GM21390 (cell line): ENCODE measurements around the gene ZNF285.
A peak's percentile ranks its signal among the peaks of the same experiment; 100 is the strongest.
"Not testable (repeated sequence)": the region's sequence is repeated elsewhere in the genome, so short reads cannot be mapped to it uniquely, and the experiment has no call there.

Experiments used
- ATAC-seq: cut with Tn5 transposase; IDR thresholded peaks from one replicate; pipeline ENCODE4 v1.9.1; 2021; ENCODE audit not compliant: unreplicated experiment

Gene ZNF285

GRCh38 chr19:44401139-44402115 is at the start of gene ZNF285:
Gene ZNF285 (minus strand): TSS chr19:44401608. CDS start chr19:44397213, 4,395 bp downstream.
- peak; percentile 53 for ATAC-seq

GRCh38 chr19:44447916-44448674 is 46.7 kb upstream of the ZNF285 start, which contains the start of gene ZNF229:
Gene ZNF229 (minus strand): TSS chr19:44448472. CDS start chr19:44442847, 5,625 bp downstream.
- no peak for ATAC-seq

DNA sequence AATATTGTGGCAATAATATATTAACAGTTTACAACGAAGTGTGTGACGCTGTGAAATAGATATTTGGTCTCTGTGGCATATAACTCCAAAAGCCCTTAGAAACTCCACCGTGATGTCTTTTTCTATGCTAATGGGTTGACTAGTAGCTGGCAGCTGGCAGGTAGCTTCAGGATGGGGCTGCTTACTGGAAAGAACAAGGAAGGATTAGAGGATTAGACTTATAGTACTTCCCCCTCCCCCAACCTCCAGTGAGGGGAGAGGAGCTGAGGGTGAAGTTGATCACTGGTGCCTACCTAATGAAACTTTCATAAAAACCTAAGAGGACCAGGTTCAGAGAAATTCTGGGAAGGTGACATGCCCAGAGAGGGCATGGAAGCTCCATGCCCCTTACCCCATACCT is 37.0 kb upstream of the ZNF285 start:
- no peak for ATAC-seq

GRCh38 chr19:44435441-44435840 is 34.0 kb upstream of the ZNF285 start:
- no peak for ATAC-seq

GRCh38 chr19:44430956-44431355 is 29.5 kb upstream of the ZNF285 start:
- ATAC-seq: no peak

DNA sequence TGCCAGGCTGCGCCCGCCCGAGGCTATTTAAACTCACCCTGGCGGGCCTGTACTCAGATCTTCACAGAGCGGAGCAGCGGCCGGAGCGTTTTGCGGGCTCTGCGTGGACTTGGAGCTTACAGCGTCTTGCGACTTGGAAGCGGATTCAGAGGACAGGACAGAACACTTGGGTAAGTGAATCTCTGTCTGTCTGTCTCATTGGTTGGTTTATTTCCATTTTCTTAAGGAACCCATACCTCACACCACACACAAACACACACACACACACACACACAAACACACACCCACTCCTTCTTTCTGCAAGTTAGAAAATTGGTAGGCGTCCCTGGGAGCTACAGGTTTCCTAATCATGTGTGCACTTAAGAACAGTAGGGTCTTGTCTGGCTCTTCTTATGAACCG is 14.1 kb upstream of the ZNF285 start:
- ATAC-seq: not testable (repeated sequence)

DNA sequence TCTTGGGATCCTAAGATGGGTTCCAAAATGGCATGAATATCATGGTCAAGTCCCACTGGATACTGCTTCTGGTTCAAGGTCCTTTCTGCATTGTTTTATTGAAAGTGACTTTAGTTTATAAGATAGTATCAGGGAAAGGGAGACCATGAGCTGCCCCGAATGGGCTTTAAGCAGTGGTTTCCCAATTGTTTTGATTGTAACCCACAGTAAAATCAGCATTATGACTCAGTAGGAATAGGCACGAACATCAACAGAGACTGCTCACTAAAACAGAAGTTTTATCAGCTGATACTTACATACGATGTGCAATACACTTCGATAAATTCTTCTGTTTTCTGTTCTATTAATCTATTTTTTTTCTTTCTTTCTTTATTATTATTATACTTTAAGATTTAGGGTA is 12.1 kb downstream of the ZNF285 start:
- not testable (repeated sequence) for ATAC-seq

DNA sequence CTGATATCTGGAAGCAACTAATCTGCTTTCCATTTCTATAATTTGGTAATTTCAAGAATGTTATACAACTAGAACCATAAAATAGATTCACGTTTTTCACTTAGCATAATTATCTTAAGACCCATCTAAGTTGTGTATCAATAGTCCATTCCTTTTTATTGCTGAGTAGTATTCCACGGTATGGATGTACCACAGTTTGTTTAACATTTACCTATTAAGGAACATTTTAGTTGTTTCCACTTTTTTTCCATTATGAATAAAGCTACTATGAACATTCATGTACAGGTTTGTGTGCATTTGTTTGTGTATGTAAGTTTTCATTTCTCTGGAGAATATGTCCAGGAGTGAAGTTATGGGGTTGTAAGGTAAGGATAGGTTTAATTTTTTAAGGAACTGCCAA is 26.6 kb downstream of the ZNF285 start:
- ATAC-seq: no peak

DNA sequence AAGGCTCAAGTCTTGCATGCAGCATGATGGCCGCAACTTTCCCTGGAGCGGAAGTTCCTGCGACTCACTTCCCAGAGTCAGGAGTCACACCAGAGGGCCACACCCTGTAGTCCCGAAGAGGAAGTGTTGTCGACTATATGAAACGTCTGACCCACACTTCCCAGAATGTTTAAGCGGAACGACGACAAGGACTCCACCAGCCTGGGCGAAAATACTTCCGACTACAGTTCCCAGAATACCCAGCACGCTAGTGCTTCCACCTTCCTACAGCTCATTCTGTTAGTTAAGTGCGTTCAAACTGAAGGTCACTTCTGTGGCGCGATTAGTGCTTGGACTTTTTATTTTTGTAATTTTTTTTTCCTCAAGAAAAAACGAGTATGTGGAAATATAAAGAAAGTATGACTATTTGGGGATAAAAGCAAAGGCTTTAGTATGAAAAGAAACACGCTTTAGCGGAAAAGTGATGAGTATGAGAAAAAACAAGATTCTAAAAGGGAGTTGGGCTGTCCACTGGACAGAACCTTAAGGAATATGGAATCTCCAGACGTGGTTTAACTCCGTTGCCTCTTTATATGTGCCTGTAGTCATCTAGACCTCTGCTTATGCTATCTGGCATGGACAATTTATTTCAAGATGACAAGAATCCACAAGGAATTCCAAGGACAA is 29.5 kb downstream of the ZNF285 start:
- ATAC-seq: no peak

DNA sequence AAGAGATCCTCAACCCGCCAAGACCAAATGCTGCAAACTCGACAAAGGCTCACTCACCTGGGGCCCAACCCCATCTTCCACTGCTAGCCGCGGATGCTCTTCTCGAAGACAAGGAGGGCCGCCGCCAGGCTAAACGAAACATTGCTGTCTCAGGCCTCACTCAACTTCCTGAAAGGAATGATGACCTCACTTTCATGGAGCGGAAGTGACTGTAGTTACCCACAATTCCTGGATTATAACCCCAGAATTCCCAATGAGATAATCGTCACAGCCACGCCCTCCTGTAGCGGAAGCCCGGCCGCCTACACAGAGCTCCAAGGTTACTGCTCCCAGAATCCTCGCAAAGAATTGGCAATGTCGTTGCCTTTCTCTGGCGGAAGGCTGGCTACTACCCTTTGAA is 34.4 kb downstream of the ZNF285 start:
- ATAC-seq: no peak

- ATAC-seq: no peak
Observed at GRCh38 chr19:44356383-44357111, 44.9 kb downstream of the ZNF285 start, which contains the start of gene ZNF112. Gene ZNF112 (minus strand): TSS chr19:44356680. CDS start chr19:44340539, 16,141 bp downstream.

- no peak for ATAC-seq
Observed at GRCh38 chr19:44346556-44346955, 54.9 kb downstream of the ZNF285 start.

GRCh38 chr19:44345959-44346358 is 55.4 kb downstream of the ZNF285 start:
- ATAC-seq: no peak

DNA sequence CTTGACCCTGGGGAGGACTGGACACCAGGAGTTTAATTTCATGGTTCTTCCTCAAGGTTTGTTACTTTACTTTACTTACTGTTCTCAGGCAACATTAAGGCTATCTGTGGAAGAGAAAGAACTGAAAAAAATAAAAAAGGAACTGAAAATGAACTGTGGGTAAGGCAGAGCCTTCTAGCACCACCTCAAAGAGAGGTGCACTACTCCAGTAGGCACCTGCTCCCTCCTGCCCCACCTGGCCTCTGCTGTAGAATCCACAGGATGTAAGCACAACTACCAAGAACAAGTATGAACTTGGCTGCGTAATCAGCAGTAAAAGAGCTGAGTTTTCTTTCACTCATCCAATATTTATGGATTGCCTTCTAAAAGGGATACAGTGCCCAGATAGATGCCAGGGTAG is 57.2 kb downstream of the ZNF285 start:
- no peak for ATAC-seq

DNA sequence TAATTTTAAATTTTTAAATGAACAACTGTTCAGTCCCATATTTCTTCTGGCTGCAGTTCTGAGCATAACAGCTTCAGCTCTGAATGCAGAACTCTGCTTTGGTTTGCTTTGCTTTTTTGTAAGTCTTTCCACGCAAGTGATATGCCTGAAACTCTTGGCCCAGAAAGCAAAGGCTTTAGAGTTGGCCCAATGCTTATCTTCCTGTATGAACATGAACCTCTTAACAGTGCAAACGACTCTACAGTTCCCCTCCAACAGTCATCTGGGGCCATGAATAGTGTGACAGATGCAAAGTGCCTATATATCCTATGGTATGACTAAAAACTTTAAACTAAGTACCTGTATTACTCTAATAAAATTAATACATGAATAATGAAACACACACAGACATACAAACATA is 59.6 kb downstream of the ZNF285 start:
- no peak for ATAC-seq

DNA sequence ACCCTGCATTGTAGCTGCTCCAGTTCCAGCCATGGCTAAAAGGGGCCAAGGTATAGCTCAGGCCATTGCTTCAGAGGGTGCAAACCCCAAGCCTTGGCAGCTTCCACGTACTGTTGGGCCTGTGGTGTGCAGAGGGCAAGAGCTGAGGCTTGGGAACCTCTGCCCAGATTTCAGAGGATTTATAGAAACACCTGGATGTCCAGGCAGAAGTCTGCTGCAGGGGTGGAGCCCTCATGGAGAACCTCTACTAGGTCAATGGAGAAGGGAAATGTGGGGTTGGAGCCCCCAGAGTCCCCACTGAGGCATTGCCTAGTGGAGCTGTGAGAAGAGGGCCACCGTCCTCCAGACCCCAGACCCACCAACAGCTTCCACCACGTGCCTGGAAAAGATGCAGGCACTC is 66.8 kb downstream of the ZNF285 start:
- ATAC-seq: not testable (repeated sequence)
